Activated CD8-positive, alpha-beta memory T cell treated with anti-CD3 and anti-CD28 coated beads for 36 hours (primary cell): ENCODE measurements around the gene SLC15A4. TPM values are rescaled to one million over a fixed set of nuclear protein-coding genes. Genes with fewer than 3 reads are reported as not detected.
"Not testable (repeated sequence)": the region's sequence is repeated elsewhere in the genome, so short reads cannot be mapped to it uniquely, and the experiment has no call there.

Experiments
- CTCF ChIA-PET: fragments of 350-600 bp; sonication (Branson Sonifier 250); formaldehyde crosslinking; loops from one replicate; lab custom pipeline; 2021; ENCODE audit warnings: antibody characterized with exemption; lab: Charles Lee
- POLR2A ChIA-PET: fragments of 350-600 bp; sonication (Branson Sonifier 250); formaldehyde crosslinking; loops from one replicate; lab custom pipeline; 2021; ENCODE audit warnings: antibody characterized with exemption; lab: Charles Lee
- total RNA-seq, 2 experiments: library from RNA; stranded (reverse); gene quantifications; one replicate each; pipeline ENCODE4 v1.2.3, GENCODE V29; 2021

SLC15A4 gene
- total RNA-seq, result 10 to 100 TPM; 26.5 to 26.6 TPM

- CTCF ChIA-PET, result interaction anchor here (1.3 kb wide), 1 partner anchor 30 kb away, joined by 3 read pairs; no protein-coding TSS in a partner anchor
- POLR2A ChIA-PET, result interaction anchor here (0.8 to 1.4 kb wide), 4 partner anchors 10 to 27 kb away, joined by 3 to 5 read pairs (median 4); no protein-coding TSS in a partner anchor
Observed at GRCh38 chr12:128823916-128824839, at the start of gene SLC15A4. Gene SLC15A4 (minus strand): TSS chr12:128823958. CDS start chr12:128823943, 15 bp downstream.

- ChIA-PET POLR2A (no interaction called here), CTCF (interaction anchor here (0.6 kb wide), 1 partner anchor 18 kb away, joined by 3 read pairs; no protein-coding TSS in a partner anchor)
Observed at GRCh38 chr12:128872303-128872702, 48.5 kb upstream of the SLC15A4 start.

- CTCF ChIA-PET, result no interaction called here
- POLR2A ChIA-PET, result no interaction called here
Observed at GRCh38 chr12:128871516-128871892, 47.7 kb upstream of the SLC15A4 start.

- POLR2A ChIA-PET, result no interaction called here
- CTCF ChIA-PET, result no interaction called here
Observed at GRCh38 chr12:128867466-128867865, 43.7 kb upstream of the SLC15A4 start.

GRCh38 chr12:128864516-128865186 is 40.9 kb upstream of the SLC15A4 start:
- POLR2A ChIA-PET, result no interaction called here
- CTCF ChIA-PET, result no interaction called here

GRCh38 chr12:128863957-128864356 is 40.2 kb upstream of the SLC15A4 start:
- CTCF ChIA-PET, result no interaction called here
- POLR2A ChIA-PET, result no interaction called here

- ChIA-PET POLR2A (no interaction called here), CTCF (no interaction called here)
Observed at GRCh38 chr12:128861226-128862016, 37.7 kb upstream of the SLC15A4 start.

GRCh38 chr12:128859311-128859710 is 35.6 kb upstream of the SLC15A4 start:
- POLR2A ChIA-PET, result no interaction called here

GRCh38 chr12:128857133-128857763 is 33.5 kb upstream of the SLC15A4 start:
- ChIA-PET POLR2A (no interaction called here), CTCF (no interaction called here)

More at GRCh38 chr12:128859311-128859710, 35.6 kb upstream of the SLC15A4 start:
- CTCF ChIA-PET, result no interaction called here

- ChIA-PET CTCF (no interaction called here), POLR2A (no interaction called here)
Observed at GRCh38 chr12:128856791-128857078, 33.0 kb upstream of the SLC15A4 start.

GRCh38 chr12:128856035-128856790 is 32.5 kb upstream of the SLC15A4 start:
- POLR2A ChIA-PET, result no interaction called here
- CTCF ChIA-PET, result no interaction called here

GRCh38 chr12:128853600-128854197 is 29.9 kb upstream of the SLC15A4 start:
- POLR2A ChIA-PET, result no interaction called here
- CTCF ChIA-PET, result no interaction called here

- ChIA-PET POLR2A (no interaction called here), CTCF (no interaction called here)
Observed at GRCh38 chr12:128852885-128853599, 29.3 kb upstream of the SLC15A4 start, which contains the start of gene GLT1D1. Gene GLT1D1 (plus strand): TSS chr12:128853478. CDS start chr12:128853582, 104 bp downstream.

GRCh38 chr12:128852026-128852698 is 28.4 kb upstream of the SLC15A4 start:
- POLR2A ChIA-PET, result no interaction called here
- CTCF ChIA-PET, result no interaction called here

GRCh38 chr12:128851429-128851828 is 27.7 kb upstream of the SLC15A4 start:
- CTCF ChIA-PET, POLR2A ChIA-PET: not testable (repeated sequence)

GRCh38 chr12:128850400-128850799 is 26.6 kb upstream of the SLC15A4 start:
- ChIA-PET CTCF (no interaction called here), POLR2A (no interaction called here)

- CTCF ChIA-PET, POLR2A ChIA-PET: not testable (repeated sequence)
Observed at GRCh38 chr12:128849806-128850205, 26.0 kb upstream of the SLC15A4 start.
